LNCaP clone FGC (cell line): Measurements from ENCODE around the gene OPCML.

ENCODE experiments used
- DNase-seq: peaks from one replicate; pipeline ENCODE4 v3.0.0-alpha.2; 2011; ENCODE audit warnings: low read depth
- H3K4me3 ChIP-seq: 2 replicates; pipeline ENCODE4 v1.5.1; 2011; ENCODE audit warnings: mild to moderate bottlenecking, low read depth, low read length, control low read depth
- TF ChIP-seq, protein P1 (sequence below): IDR thresholded peaks from 2 replicates; pipeline ENCODE4 v1.5.1; 2012; ENCODE audit warnings: mild to moderate bottlenecking; ENCODE audit not compliant: control insufficient read depth, insufficient read depth; ENCODE audit errors: extremely low read depth

Gene OPCML

GRCh38 chr11:132555617-132556016 is 976.7 kb downstream of the OPCML start:
- DNase-seq, result no peak

GRCh38 chr11:132551016-132551415 is 981.3 kb downstream of the OPCML start:
- H3K4me3 ChIP-seq, result no peak overlapping the region
- TF ChIP-seq, protein P1, sequence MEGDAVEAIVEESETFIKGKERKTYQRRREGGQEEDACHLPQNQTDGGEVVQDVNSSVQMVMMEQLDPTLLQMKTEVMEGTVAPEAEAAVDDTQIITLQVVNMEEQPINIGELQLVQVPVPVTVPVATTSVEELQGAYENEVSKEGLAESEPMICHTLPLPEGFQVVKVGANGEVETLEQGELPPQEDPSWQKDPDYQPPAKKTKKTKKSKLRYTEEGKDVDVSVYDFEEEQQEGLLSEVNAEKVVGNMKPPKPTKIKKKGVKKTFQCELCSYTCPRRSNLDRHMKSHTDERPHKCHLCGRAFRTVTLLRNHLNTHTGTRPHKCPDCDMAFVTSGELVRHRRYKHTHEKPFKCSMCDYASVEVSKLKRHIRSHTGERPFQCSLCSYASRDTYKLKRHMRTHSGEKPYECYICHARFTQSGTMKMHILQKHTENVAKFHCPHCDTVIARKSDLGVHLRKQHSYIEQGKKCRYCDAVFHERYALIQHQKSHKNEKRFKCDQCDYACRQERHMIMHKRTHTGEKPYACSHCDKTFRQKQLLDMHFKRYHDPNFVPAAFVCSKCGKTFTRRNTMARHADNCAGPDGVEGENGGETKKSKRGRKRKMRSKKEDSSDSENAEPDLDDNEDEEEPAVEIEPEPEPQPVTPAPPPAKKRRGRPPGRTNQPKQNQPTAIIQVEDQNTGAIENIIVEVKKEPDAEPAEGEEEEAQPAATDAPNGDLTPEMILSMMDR, result no peak
- DNase-seq, result no peak

More at GRCh38 chr11:132555617-132556016, 976.7 kb downstream of the OPCML start:
- TF ChIP-seq, protein P1, result no peak
- no peak overlapping the region for H3K4me3 ChIP-seq

GRCh38 chr11:132549561-132549960 is 982.7 kb downstream of the OPCML start:
- TF ChIP-seq, protein P1, result no peak
- no peak overlapping the region for H3K4me3 ChIP-seq
- no peak for DNase-seq

GRCh38 chr11:132549001-132549400 is 983.3 kb downstream of the OPCML start:
- DNase-seq, result no peak
- H3K4me3 ChIP-seq, result no peak overlapping the region
- TF ChIP-seq, protein P1, result no peak

GRCh38 chr11:132544007-132544406 is 988.3 kb downstream of the OPCML start:
- no peak for DNase-seq
- TF ChIP-seq, protein P1, result no peak
- no peak overlapping the region for H3K4me3 ChIP-seq

DNA sequence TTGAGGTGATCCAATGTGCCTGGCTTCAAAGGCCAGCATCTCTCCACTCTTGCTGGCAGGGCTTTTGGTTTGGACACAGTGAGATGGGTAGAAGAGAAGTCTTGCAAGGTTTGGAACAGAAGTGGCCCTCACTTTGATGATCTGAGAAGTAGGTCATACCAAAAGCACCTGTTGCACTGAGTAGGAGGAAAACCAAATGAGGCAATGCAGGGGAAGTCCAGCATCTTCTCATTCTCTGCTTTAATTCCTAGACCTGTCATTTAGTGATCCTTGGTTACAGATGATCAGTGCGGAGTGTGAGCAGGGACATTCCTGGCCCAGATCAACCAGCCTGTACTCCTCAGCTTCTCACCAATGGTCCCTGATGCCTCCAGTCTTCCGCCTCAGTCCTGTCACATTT is 990.5 kb downstream of the OPCML start:
- DNase-seq, result no peak
- H3K4me3 ChIP-seq, result no peak overlapping the region
- TF ChIP-seq, protein P1, result no peak

GRCh38 chr11:132540581-132540980 is 991.7 kb downstream of the OPCML start:
- no peak overlapping the region for H3K4me3 ChIP-seq
- DNase-seq, result no peak
- TF ChIP-seq, protein P1, result no peak
